KOPT-K1 (cell line): ENCODE results near the gene IKZF5.

ENCODE experiments used
- H3K27ac ChIP-seq: fragments of 200-600 bp; sonication (generic); 2 replicates; pipeline ENCODE4 v1.5.1; 2016; ENCODE audit warnings: antibody characterized with exemption, mild to moderate bottlenecking, low read depth, low read length; ENCODE audit not compliant: poor library complexity, severe bottlenecking
- H3K36me3 ChIP-seq: fragments of 200-600 bp; sonication (generic); 2 replicates; pipeline ENCODE4 v1.5.1; 2017; ENCODE audit warnings: antibody characterized with exemption, mild to moderate bottlenecking, low read length, moderate library complexity; ENCODE audit not compliant: insufficient read depth
- H3K9me3 ChIP-seq: fragments of 200-600 bp; sonication (generic); 2 replicates; pipeline ENCODE4 v1.5.1; 2017; ENCODE audit warnings: antibody characterized with exemption, low read length, mild to moderate bottlenecking; ENCODE audit not compliant: insufficient read depth, poor library complexity, severe bottlenecking

The IKZF5 gene

DNA sequence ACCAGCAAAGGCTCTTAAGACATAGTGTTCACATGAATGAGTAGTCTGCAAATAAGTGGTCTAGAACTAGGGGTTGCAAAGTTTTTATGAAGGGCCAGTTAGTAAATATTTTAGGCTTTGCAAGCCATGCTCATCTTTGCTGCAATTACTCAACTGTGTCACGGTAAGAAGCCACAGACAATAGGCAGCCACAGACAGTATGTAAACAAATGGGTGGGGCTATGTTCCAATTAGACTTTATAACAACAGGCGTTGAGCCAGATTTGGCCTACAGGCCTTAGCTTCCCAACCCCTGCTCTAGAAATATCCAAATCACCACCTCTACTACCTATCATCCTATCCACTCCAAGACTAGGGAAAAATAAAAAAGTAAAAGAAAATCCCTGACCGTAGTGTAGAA, 9.2 kb downstream of the IKZF5 start:
- no peak overlapping the region for H3K27ac ChIP-seq

DNA sequence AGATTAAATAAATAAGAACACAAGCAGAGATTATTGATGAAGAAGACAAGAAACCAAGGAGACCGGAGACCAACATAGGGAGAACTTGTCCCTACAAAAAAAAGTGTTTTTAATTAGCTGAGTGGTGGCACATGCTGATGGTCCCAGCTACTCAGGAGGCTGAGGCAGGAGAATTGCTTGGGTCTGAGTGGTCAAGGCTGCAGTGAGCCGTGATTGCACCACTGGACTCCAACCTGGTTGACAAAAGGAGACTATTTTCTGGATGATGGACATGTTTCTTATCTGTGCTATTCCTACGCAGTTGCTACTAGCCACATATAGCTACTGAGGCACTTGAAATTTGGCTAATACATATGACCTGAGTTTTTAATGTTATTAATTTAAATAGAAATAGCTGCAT, 9.7 kb downstream of the IKZF5 start:
- Histone ChIP-seq H3K36me3 (peaks cover 46% of the 10 kb centered on the region), H3K27ac (no peak overlapping the region), H3K9me3 (no peaks in the 10 kb centered on the region)

More for the DNA sequence above, 9.2 kb downstream of the IKZF5 start:
- peaks cover 42% of the 10 kb centered on the region for H3K36me3 ChIP-seq
- no peaks in the 10 kb centered on the region for H3K9me3 ChIP-seq

DNA sequence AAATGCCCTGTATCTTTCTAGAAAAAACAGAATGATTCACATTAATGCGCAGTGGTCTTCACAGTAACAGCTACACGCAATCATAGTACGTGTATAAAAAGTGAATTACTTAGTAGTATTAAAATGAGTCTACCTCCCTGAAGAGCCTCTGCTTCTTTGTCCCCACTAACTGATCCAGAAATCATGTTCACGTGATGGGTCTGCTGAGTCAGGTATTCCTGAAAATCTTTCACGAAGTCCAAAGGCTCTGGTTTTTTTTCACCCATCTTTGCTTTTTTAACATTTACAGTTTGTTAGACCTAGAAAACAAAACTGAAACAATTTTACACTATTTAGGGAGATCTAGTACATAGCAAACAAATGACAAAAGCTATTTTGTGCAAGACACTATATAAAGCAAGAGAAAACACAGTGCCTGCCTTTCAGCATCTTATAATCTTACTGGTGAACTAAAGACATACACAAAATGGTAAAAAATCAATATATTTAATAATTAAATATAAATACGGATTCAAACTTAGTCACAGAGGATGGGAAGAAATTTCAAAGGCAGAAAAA, 10.2 kb downstream of the IKZF5 start:
- Histone ChIP-seq H3K9me3 (no peaks in the 10 kb centered on the region), H3K36me3 (peaks cover 51% of the 10 kb centered on the region), H3K27ac (no peak overlapping the region)

- H3K9me3 ChIP-seq, result no peaks in the 10 kb centered on the region
- peaks cover 55% of the 10 kb centered on the region for H3K36me3 ChIP-seq
- no peak overlapping the region for H3K27ac ChIP-seq
Measured at GRCh38 chr10:122997864-122998263, 10.7 kb downstream of the IKZF5 start.

- H3K9me3 ChIP-seq, result no peaks in the 10 kb centered on the region
- no peak overlapping the region for H3K27ac ChIP-seq
- peaks cover 66% of the 10 kb centered on the region for H3K36me3 ChIP-seq
Measured at GRCh38 chr10:122995936-122996335, 12.7 kb downstream of the IKZF5 start.

GRCh38 chr10:122993797-122994336, 14.7 kb downstream of the IKZF5 start:
- Histone ChIP-seq H3K9me3 (no peaks in the 10 kb centered on the region), H3K27ac (no peak overlapping the region), H3K36me3 (peaks cover 71% of the 10 kb centered on the region)

- Histone ChIP-seq H3K9me3 (no peaks in the 10 kb centered on the region), H3K27ac (no peak overlapping the region), H3K36me3 (peaks cover 54% of the 10 kb centered on the region)
Measured at GRCh38 chr10:122992031-122992585, 16.5 kb downstream of the IKZF5 start.

DNA sequence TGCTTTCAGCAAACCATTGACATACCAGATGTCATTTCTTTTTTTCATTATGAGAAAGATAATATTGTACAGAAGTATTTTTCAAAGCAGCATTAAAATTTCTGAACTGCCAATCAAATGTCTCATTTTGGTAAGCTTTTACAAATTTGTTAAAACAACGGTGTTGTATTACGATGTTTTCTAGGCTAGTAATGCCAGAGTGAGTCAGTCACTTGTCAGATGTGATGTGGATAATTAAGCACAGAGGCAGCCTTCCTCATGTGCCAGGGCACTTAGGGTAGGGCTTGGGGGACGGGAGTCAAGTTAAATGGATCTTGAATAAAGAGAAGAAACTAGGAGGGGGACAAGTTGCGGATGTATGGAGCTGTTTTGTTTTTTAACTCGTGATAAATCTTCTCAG, 18.3 kb downstream of the IKZF5 start:
- Histone ChIP-seq H3K9me3 (no peaks in the 10 kb centered on the region), H3K36me3 (peaks cover 43% of the 10 kb centered on the region), H3K27ac (no peak overlapping the region)

GRCh38 chr10:122988501-122988900, 20.1 kb downstream of the IKZF5 start:
- Histone ChIP-seq H3K9me3 (no peaks in the 10 kb centered on the region), H3K36me3 (peaks cover 33% of the 10 kb centered on the region), H3K27ac (no peak overlapping the region)

DNA sequence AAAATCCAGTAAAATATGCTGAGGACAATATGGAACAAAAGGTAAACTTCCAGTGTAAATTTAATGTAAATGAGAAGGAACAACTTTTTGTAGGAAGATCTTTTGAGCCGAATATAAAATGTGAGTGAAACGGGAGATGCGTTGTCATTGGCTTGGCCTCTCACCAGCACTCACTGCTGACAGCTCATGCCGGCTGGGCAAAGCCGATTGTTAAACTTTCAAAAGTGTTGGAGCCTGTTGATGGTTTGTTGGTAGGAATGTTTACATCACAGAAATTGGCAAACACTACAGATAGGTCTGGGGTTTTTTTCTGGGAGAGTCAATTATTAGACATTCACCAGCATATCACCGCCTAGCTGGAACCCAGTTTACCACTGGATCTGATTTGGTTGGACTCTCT, 22.3 kb downstream of the IKZF5 start:
- Histone ChIP-seq H3K27ac (no peak overlapping the region), H3K9me3 (no peaks in the 10 kb centered on the region), H3K36me3 (peaks cover 17% of the 10 kb centered on the region)

DNA sequence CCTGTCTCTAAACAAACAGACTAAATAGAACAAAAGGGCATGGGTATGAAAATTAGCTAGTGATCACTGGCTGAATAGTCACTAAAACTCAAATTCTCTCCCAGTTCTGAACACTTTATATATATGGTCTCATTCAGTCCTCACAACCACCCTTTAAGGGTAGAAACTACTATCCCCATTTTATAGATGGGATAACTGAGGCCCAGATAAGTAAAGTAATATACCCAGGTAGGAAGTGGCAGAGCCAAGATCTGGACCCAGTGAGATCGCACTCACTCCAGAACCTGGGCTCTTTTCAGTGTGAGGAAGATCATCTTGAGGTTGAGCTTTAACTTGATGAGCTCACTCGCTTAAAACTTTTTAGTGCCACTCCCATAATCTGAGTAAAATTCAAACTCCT, 23.9 kb downstream of the IKZF5 start:
- Histone ChIP-seq H3K27ac (no peak overlapping the region), H3K9me3 (no peaks in the 10 kb centered on the region), H3K36me3 (peaks cover 11% of the 10 kb centered on the region)

DNA sequence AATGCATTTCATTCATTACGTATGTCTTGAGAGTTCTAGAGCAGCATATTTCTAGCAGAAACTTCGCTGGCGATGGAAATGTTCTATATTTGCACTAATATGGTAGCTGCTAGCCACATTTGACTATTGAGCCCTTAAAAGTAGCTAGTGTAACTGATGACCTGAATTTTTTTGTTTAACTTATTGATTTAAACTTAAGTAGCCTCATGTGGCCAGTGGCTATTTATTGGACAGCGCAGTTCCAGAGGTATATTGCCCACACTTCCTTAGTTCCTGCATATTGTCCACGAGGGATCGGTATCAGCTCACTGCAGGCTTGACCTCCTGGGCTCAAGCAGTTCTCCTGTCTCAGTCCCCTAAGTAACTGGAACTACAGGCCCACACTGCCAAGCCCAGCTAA, 24.7 kb downstream of the IKZF5 start:
- no peaks in the 10 kb centered on the region for H3K9me3 ChIP-seq
- H3K36me3 ChIP-seq, result peaks cover 11% of the 10 kb centered on the region
- no peak overlapping the region for H3K27ac ChIP-seq

GRCh38 chr10:122981066-122981464, 27.5 kb downstream of the IKZF5 start:
- H3K9me3 ChIP-seq, result no peaks in the 10 kb centered on the region
- peaks cover 8% of the 10 kb centered on the region; the same call in 1 of the 2 replicates for H3K36me3 ChIP-seq
- H3K27ac ChIP-seq, result peak overlapping the region; percentile 93

- no peaks in the 10 kb centered on the region for H3K9me3 ChIP-seq
- H3K36me3 ChIP-seq, result peaks cover 8% of the 10 kb centered on the region; the same call in 1 of the 2 replicates
- peak within 1 kb of the TSS; percentile 93 for H3K27ac ChIP-seq
Measured at GRCh38 chr10:122980209-122981065, 28.2 kb downstream of the IKZF5 start, which contains the start of gene PSTK. Gene PSTK, plus strand, starts transcription at chr10:122980401. Its CDS starts 79 bp downstream, at chr10:122980480.

- no peaks in the 10 kb centered on the region for H3K9me3 ChIP-seq
- no peak overlapping the region for H3K27ac ChIP-seq
- no peaks in the 10 kb centered on the region for H3K36me3 ChIP-seq
Measured at GRCh38 chr10:122974543-122975064, 34.0 kb downstream of the IKZF5 start.
